Testis (tissue), 2 donors: Measurements from ENCODE around the gene CD48.

ENCODE experiments used
- POLR2A ChIP-seq: fragments of 450-650 bp; IDR thresholded peaks from one replicate; pipeline ENCODE4 v1.6.1; 2017; ENCODE audit warnings: antibody characterized with exemption, mild to moderate bottlenecking, moderate library complexity
- TF ChIP-seq, protein P1 (sequence below), 3 experiments: fragments of 450-650 bp in 2 of 3; fragments of 200-600 bp in 1 of 3; sonication (generic) in 1 of 3; IDR thresholded peaks; one replicate each; pipeline ENCODE4 v1.5.1; 2016 to 2019; ENCODE audit warnings: antibody characterized with exemption in 3 of 3, mild to moderate bottlenecking in 2 of 3, moderate library complexity in 1 of 3

DNA sequence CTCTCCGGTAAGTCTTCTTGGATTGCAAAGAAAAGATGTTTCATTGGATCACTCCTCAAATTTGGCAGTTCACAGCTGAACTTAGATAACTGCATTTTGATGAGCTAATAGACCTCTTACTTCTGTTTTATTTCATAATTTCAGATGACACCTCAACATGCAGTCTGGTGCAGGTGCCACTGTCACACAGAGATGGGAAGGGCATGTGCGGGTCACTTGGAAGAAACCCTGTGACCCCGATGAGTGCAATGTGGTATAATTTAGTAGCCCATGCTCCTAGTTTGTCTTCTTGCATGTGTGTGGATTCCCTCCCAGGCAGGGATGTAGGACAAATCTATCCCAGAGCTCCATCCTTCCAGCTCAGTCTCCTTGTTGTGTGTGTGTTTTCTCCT lies 64.3 kb downstream of the CD48 start:
- TF ChIP-seq, protein P1, sequence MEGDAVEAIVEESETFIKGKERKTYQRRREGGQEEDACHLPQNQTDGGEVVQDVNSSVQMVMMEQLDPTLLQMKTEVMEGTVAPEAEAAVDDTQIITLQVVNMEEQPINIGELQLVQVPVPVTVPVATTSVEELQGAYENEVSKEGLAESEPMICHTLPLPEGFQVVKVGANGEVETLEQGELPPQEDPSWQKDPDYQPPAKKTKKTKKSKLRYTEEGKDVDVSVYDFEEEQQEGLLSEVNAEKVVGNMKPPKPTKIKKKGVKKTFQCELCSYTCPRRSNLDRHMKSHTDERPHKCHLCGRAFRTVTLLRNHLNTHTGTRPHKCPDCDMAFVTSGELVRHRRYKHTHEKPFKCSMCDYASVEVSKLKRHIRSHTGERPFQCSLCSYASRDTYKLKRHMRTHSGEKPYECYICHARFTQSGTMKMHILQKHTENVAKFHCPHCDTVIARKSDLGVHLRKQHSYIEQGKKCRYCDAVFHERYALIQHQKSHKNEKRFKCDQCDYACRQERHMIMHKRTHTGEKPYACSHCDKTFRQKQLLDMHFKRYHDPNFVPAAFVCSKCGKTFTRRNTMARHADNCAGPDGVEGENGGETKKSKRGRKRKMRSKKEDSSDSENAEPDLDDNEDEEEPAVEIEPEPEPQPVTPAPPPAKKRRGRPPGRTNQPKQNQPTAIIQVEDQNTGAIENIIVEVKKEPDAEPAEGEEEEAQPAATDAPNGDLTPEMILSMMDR (IDR thresholded peaks at IDR 0.05), result no peak
- TF ChIP-seq POLR2A, result no peak
